Esophagus squamous epithelium (tissue), 4 donors: Measurements from ENCODE around the gene NOCT.

Experiments used
- POLR2A ChIP-seq, 4 donors: fragments of 450-650 bp; IDR thresholded peaks; one replicate each; pipeline ENCODE4 v1.6.1; 2017; ENCODE audit warnings: antibody characterized with exemption in 4 of 4, mild to moderate bottlenecking in 4 of 4, moderate library complexity in 3 of 4
- TF ChIP-seq, protein P1 (sequence below), 6 experiments: fragments of 450-650 bp in 4 of 6; fragments of 200-600 bp in 2 of 6; sonication (generic) in 2 of 6; IDR thresholded peaks; one replicate each; pipeline ENCODE4 v1.5.1; 2016 to 2019; ENCODE audit warnings: antibody characterized with exemption in 6 of 6, mild to moderate bottlenecking in 4 of 6, moderate library complexity in 4 of 6

DNA sequence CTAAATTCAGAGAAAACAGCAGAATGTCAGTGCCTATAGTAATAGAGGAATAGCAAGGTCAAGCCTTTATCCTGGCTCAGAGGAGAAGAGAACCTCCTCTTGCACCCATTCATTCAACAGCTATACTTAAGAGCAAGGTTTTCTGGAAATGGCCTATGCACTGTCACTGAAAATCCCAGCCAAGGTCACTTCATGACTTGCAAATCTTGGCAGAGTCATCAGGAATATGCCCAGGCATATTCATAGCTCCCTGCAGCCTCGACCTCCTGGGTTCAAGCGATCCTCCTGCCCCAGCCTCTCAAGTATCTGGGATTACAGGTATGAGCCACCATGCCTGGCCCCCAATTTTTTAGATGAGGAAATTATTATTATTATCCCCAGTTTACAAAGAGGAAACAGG, 35.8 kb upstream of the NOCT start:
- no peak for TF ChIP-seq POLR2A (IDR thresholded peaks at IDR 0.05)
- TF ChIP-seq, protein P1, sequence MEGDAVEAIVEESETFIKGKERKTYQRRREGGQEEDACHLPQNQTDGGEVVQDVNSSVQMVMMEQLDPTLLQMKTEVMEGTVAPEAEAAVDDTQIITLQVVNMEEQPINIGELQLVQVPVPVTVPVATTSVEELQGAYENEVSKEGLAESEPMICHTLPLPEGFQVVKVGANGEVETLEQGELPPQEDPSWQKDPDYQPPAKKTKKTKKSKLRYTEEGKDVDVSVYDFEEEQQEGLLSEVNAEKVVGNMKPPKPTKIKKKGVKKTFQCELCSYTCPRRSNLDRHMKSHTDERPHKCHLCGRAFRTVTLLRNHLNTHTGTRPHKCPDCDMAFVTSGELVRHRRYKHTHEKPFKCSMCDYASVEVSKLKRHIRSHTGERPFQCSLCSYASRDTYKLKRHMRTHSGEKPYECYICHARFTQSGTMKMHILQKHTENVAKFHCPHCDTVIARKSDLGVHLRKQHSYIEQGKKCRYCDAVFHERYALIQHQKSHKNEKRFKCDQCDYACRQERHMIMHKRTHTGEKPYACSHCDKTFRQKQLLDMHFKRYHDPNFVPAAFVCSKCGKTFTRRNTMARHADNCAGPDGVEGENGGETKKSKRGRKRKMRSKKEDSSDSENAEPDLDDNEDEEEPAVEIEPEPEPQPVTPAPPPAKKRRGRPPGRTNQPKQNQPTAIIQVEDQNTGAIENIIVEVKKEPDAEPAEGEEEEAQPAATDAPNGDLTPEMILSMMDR (IDR thresholded peaks at IDR 0.05) = no peak
